IgD-negative memory B cell (primary cell): ENCODE measurements around the gene KANK4. TPM values are rescaled to one million over a fixed set of nuclear protein-coding genes. Genes with fewer than 3 reads are reported as not detected.
A peak's percentile ranks its signal among the peaks of the same experiment; 100 is the strongest.

Source experiments
- H3K27ac Mint-ChIP-seq, 3 donors: one replicate each; pipeline ENCODE4 v1.8.0; 2020 to 2022; ENCODE audit warnings: mild to moderate bottlenecking in 3 of 3, mixed read lengths in 3 of 3, moderate library complexity in 1 of 3
- H3K27me3 Mint-ChIP-seq: one replicate; pipeline ENCODE4 v1.8.0; 2021; ENCODE audit warnings: mixed read lengths
- H3K36me3 Mint-ChIP-seq: one replicate; pipeline ENCODE4 v1.8.0; 2020; ENCODE audit warnings: mild to moderate bottlenecking, mixed read lengths
- H3K4me1 Mint-ChIP-seq, 3 donors: one replicate each; pipeline ENCODE4 v1.8.0; 2020 to 2022; ENCODE audit warnings: mixed read lengths in 3 of 3, mild to moderate bottlenecking in 1 of 3
- H3K4me3 Mint-ChIP-seq, 4 donors: one replicate each; pipeline ENCODE4 v1.8.0; 2020 to 2022; ENCODE audit warnings: mild to moderate bottlenecking in 4 of 4, mixed read lengths in 4 of 4, moderate library complexity in 3 of 4
- H3K9me3 Mint-ChIP-seq, 3 donors: one replicate each; pipeline ENCODE4 v1.8.0; 2020 to 2021; ENCODE audit warnings: mixed read lengths in 3 of 3, mild to moderate bottlenecking in 1 of 3
- polyA plus RNA-seq: library from polyadenylated mRNA; unstranded; fragments of 300-500 nt; fragmentation: Illumina TruSeq; gene quantifications from one replicate; pipeline ENCODE4 v1.2.3, GENCODE V29; 2021

KANK4 gene
- polyA plus RNA-seq, 1 donor from 2014 or later, result not detected

DNA sequence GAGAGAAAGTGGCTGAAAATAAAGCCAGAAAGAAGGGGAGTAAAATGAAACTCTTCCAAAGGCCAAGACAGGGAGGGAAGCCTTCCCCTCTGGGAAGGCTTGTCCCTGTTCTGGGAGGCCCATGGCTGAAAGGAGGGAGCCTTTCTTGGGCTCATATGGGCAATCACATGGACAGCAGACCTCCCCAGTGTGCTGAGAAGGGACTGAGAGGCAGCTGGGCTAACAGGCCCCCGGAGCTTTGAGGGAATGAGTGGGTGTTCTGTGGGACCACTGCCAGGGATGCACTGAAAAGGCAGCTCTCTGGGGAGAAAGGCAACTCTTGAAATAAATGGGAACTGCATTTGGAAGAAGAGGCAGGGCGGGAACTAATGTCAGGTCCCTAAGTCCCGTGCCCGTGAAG lies 39.1 kb downstream of the KANK4 start:
- no peaks in the 10 kb centered on the region for H3K4me1 Mint-ChIP-seq
- H3K27ac Mint-ChIP-seq, result no peak overlapping the region
- no peak overlapping the region for H3K4me3 Mint-ChIP-seq
- peaks cover 0 to 12% (median 5%) of the 10 kb centered on the region in 3 donors for H3K9me3 Mint-ChIP-seq
- H3K27me3 Mint-ChIP-seq, result peaks cover 11% of the 10 kb centered on the region
- no peaks in the 10 kb centered on the region for H3K36me3 Mint-ChIP-seq

DNA sequence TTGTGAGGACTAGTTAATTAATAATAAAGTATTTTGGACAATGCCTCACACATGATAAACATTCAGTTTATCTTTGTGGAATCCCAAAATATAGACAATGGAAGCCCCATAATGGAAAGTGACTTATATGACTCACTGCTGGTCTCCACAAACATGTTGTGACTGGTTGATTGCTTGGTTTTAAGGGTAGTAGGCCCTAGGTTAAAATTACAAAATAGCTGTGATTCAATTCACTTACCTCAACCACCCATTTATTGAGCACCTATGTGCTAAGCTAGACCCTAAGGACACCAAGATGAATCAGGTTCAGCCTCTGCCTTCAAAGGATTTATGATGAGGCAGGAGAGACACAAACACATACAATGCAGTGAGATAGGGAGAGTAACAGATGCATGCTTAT lies 42.4 kb downstream of the KANK4 start:
- peaks cover 0 to 12% (median 5%) of the 10 kb centered on the region in 3 donors for H3K9me3 Mint-ChIP-seq
- H3K27ac Mint-ChIP-seq, result no peak overlapping the region
- peaks cover 6 to 10% (median 8%) of the 10 kb centered on the region in 3 donors for H3K4me1 Mint-ChIP-seq
- no peak overlapping the region for H3K4me3 Mint-ChIP-seq
- H3K36me3 Mint-ChIP-seq, result no peaks in the 10 kb centered on the region
- H3K27me3 Mint-ChIP-seq, result peaks cover 7% of the 10 kb centered on the region

DNA sequence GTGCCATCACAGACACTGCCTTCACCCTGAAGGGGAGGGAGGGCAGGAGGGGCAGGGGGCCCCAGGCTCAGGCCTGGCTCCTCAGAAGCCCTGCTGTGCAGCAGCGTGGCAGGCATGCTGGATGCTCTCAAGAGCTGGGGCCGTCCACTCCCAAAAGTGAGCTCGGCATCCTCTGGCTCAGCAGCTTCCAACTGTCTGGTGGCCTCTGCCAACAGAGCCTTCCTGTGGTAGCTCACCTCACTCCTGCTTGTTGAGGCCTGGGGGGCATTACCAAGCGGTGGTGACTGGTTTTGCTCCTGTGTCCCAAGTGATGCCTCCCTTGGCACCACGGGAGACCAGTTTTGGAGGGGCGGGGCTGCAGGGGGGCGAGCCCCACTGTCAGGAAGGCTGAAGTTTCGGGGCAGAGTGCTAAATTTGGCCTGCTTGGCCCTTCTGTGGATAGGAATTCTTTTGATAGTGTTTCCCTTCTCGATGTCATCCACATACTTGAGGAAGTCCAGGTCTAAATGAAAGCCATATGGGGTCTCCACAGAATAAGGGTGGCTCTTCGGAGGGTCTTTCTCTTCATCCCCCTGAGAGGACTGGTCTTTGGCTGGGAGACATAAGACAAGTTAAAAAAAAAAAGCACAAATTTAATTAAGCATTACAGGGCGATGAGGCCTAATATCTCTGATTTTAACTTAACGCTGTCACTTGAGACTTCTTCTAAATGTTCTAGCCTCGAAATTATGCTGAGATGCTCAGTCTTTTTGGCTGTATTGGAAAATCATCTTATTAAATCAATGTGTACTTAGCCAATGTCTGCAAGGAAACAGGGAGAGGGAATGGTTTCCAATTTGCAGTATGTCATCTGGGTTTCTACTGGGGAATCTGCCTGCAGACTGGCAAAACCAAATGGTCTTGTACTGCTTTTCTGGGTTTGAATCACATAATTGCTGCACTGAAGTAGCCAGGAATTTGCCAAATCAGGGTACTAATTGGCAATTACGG lies 44.4 kb downstream of the KANK4 start:
- Mint-ChIP-seq H3K27me3 (peaks cover 4% of the 10 kb centered on the region), H3K4me1 (peaks cover 6 to 15% (median 13%) of the 10 kb centered on the region in 3 donors), H3K4me3 (no peak overlapping the region), H3K36me3 (no peaks in the 10 kb centered on the region), H3K27ac (no peak overlapping the region), H3K9me3 (peaks cover 0 to 12% (median 0%) of the 10 kb centered on the region in 3 donors)

- Mint-ChIP-seq H3K4me1 (peaks cover 6 to 15% (median 13%) of the 10 kb centered on the region in 3 donors), H3K27ac (no peak overlapping the region), H3K4me3 (peak overlapping the region in 1 of 4 donors; percentile 56), H3K9me3 (peaks cover 0 to 12% (median 0%) of the 10 kb centered on the region in 3 donors), H3K27me3 (peaks cover 1% of the 10 kb centered on the region), H3K36me3 (no peaks in the 10 kb centered on the region)
Measured at GRCh38 chr1:62273953-62274352, 45.3 kb downstream of the KANK4 start.

- peak overlapping the region in 1 of 3 donors; percentile 43 for H3K27ac Mint-ChIP-seq
- peaks cover 6 to 15% (median 13%) of the 10 kb centered on the region in 3 donors for H3K4me1 Mint-ChIP-seq
- no peaks in the 10 kb centered on the region for H3K36me3 Mint-ChIP-seq
- peak overlapping the region in 2 of 4 donors; percentile 13 to 67 for H3K4me3 Mint-ChIP-seq
- H3K9me3 Mint-ChIP-seq, result peaks cover 0 to 4% (median 0%) of the 10 kb centered on the region in 3 donors
- H3K27me3 Mint-ChIP-seq, result peaks cover 1% of the 10 kb centered on the region
Measured at GRCh38 chr1:62271948-62272728, 47.1 kb downstream of the KANK4 start.

DNA sequence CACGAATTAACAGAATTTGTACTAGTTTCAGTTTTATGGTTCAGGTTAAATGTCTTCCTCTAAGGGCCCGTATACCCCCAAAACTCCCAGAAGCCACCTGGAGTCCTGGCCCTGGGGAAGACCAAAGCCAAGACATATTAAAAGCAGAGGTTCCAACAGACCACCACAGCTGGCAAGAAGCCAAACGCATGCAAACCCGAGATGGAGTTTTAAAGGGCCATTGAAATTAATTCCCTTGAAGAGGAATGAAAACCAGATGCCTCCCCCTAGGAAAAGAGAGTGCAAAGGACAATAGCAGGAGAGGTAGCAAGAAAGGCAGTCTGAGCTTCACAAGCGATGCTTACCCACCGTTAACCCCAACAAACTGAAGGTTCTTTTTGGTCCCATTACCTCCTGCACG lies 48.1 kb downstream of the KANK4 start:
- Mint-ChIP-seq H3K27ac (no peak overlapping the region), H3K4me3 (peak overlapping the region in 1 of 4 donors; percentile 63), H3K9me3 (no peaks in the 10 kb centered on the region), H3K36me3 (peaks cover 2% of the 10 kb centered on the region), H3K4me1 (peaks cover 6 to 18% (median 13%) of the 10 kb centered on the region in 3 donors), H3K27me3 (no peaks in the 10 kb centered on the region)

DNA sequence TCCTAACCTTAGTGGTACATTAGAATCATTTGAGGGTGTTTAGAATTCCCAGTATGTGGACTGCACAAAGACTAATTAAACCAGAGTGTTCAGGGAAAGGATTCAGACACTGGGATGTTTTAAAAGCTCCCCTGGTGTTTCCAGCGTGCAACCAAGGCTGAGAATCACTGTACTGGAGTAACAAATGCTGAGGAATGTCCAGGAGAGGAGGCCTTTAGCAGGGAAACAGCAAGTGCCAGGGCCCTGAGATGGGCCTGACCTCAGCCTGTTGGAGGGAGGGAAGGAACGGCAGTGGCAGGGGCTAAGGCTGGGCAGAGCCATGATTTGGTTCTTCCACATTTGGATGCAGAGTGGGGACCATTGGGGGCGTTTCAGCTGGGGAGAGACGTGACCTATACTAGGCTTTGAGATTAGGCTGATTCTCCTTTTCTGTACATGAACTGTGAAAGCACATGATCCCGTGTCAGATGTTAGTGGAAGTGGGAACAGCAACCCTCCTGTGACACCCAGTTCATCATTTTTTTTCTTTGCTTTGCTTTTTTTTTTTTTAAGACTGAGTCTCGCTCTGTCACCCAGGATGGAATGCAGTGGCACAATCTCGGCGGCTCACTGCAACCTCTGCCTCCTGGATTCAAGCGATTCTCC lies 49.3 kb downstream of the KANK4 start:
- H3K9me3 Mint-ChIP-seq, result no peaks in the 10 kb centered on the region
- no peak overlapping the region for H3K4me3 Mint-ChIP-seq
- peaks cover 2% of the 10 kb centered on the region for H3K36me3 Mint-ChIP-seq
- no peaks in the 10 kb centered on the region for H3K27me3 Mint-ChIP-seq
- H3K4me1 Mint-ChIP-seq, result peaks cover 6 to 18% (median 13%) of the 10 kb centered on the region in 3 donors
- no peak overlapping the region for H3K27ac Mint-ChIP-seq

DNA sequence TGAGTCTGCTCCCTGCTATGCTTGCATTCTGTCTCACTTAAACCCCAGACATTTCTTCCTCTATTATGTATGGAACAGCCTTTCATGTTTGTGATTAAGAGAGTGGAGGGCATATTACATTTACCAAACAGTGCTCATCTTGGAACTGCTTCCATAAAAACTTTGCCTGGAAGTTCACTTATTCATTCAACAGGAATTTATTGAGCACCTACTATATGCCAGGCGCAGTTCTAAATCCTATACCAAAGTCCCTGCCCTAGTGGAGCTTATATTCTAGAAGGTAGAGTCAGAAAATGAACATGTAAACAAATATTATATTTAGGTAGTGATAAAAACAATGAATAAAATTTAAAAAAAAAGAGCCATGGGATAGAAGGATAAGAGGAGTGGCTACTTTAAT lies 49.8 kb downstream of the KANK4 start:
- H3K4me1 Mint-ChIP-seq, result peaks cover 6 to 18% (median 13%) of the 10 kb centered on the region in 3 donors
- peaks cover 2% of the 10 kb centered on the region for H3K36me3 Mint-ChIP-seq
- no peaks in the 10 kb centered on the region for H3K9me3 Mint-ChIP-seq
- H3K27me3 Mint-ChIP-seq, result no peaks in the 10 kb centered on the region
- no peak overlapping the region for H3K27ac Mint-ChIP-seq
- H3K4me3 Mint-ChIP-seq, result no peak overlapping the region

GRCh38 chr1:62268315-62268714 lies 50.9 kb downstream of the KANK4 start:
- H3K4me1 Mint-ChIP-seq, result peaks cover 6 to 18% (median 11%) of the 10 kb centered on the region in 3 donors
- H3K9me3 Mint-ChIP-seq, result no peaks in the 10 kb centered on the region
- no peak overlapping the region for H3K4me3 Mint-ChIP-seq
- no peaks in the 10 kb centered on the region for H3K27me3 Mint-ChIP-seq
- H3K27ac Mint-ChIP-seq, result no peak overlapping the region
- H3K36me3 Mint-ChIP-seq, result peaks cover 3% of the 10 kb centered on the region

DNA sequence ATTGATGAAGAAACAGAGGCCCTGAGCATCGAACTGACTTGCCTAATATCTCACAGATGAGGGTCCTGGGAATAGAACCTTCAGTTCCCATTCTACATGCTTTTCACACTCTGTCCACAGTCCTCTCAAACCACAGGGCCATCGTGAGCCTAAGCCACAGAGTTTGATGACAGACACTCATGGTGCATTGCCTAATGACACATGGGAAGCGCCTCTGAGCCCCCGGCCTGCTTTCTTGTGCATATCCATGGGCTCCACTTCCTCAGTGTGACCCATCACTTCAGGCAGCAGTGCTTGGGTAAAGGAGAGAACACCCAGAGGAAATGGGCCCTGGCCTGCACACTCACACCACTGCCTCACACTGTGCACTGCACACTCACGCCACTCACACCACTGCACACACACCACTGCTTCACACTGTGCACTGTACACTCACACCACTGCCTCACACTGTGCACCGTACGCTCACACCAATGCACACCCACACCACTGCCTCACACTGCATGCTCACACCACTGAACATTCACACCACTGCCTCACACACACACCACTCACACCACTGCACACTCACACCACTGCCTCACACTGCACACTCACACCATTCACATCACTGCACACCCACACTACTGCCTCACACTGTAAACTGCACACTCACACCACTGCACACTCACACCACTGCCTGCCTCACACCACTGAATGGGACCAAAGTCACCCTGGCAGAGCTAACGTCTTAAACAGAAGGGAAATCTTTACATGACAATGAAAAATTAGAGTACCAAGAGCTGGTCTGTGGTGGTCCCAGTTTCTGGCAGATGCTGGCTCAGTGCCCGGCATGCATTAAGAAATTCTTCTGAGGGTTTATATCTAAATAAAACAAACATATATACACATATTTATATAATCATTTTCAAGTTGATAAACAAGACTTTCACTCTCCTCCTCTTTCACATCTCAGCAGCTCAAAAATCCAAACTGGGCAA lies 53.0 kb downstream of the KANK4 start:
- Mint-ChIP-seq H3K4me3 (no peak overlapping the region), H3K9me3 (peaks cover 2 to 3% (median 2%) of the 10 kb centered on the region in 3 donors), H3K36me3 (peaks cover 7% of the 10 kb centered on the region), H3K27me3 (peaks cover 8% of the 10 kb centered on the region), H3K27ac (no peak overlapping the region), H3K4me1 (peaks cover 0 to 6% (median 2%) of the 10 kb centered on the region in 3 donors)

GRCh38 chr1:62263814-62264353 lies 55.4 kb downstream of the KANK4 start:
- Mint-ChIP-seq H3K27me3 (peaks cover 8% of the 10 kb centered on the region), H3K4me3 (no peak overlapping the region), H3K4me1 (peaks cover 0 to 3% (median 2%) of the 10 kb centered on the region in 3 donors), H3K9me3 (peaks cover 2 to 3% (median 2%) of the 10 kb centered on the region in 3 donors), H3K36me3 (peaks cover 7% of the 10 kb centered on the region), H3K27ac (no peak overlapping the region)

DNA sequence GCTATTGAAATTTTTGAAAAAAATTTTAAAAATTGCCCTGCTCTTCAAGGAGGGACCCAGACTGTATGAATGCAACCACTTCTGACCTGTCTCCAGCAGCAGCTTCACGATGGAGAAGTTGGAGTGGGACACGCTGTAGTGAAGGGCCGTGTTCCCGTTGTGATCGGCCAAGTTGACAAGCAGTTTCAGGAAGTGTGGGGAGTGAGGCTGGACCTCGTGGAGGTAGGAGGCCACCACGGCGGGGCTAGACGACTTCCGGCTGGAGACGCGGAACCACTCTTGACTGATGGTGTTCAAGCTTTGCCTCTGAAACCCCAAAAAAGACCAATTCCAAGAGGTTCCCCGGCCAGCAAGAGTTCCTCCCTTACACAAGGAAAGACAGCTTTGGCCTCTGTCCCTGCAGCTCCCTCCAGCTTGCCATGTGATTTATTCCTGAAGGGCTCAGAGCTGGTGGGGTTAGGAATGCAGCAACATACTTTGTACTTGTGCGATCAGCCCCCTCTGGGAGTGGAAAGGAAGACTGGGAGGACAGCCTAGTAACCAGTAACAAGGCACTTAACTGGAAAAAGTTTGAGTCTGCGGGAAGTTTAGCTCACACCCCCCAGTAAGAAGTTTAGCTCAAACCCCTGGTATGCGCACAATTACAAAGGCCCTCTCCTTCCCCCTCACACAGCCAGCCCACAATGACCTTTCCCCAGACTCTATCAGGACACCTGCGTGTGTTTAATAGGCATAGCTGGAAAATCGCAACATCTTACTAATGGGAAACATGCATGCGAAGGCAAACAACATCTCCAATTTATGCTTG lies 56.0 kb downstream of the KANK4 start:
- no peak overlapping the region for H3K4me3 Mint-ChIP-seq
- peaks cover 2 to 3% (median 2%) of the 10 kb centered on the region in 3 donors for H3K9me3 Mint-ChIP-seq
- H3K27me3 Mint-ChIP-seq, result peaks cover 8% of the 10 kb centered on the region
- peaks cover 9% of the 10 kb centered on the region for H3K36me3 Mint-ChIP-seq
- H3K27ac Mint-ChIP-seq, result no peak overlapping the region
- H3K4me1 Mint-ChIP-seq, result peaks cover 0 to 3% (median 2%) of the 10 kb centered on the region in 3 donors

DNA sequence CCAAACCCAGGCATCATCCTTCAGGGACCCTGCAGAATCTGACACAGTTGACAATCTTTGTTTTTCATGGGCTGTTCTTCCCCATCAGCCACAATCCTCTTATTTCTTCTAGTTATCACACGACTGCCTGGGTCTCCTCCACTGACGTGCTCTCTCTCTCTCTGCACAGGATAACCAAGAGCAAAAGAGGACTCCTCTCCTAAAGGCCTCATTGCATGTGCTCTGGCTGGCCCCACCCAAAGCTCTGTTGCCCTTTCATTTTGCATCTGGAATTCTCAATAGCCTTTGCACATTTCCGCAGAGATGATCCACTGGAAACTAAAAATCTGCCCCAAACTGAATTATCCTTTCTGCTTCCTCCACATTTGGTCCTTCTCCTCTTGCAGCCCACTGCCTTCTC lies 58.5 kb downstream of the KANK4 start:
- Mint-ChIP-seq H3K27ac (no peak overlapping the region), H3K4me1 (peaks cover 0 to 2% (median 0%) of the 10 kb centered on the region in 3 donors), H3K4me3 (no peak overlapping the region), H3K9me3 (peaks cover 2 to 3% (median 2%) of the 10 kb centered on the region in 3 donors), H3K36me3 (peaks cover 8% of the 10 kb centered on the region), H3K27me3 (peaks cover 8% of the 10 kb centered on the region)
